Measurements from ENCODE around the gene BCAS3.

Gene BCAS3

DNA sequence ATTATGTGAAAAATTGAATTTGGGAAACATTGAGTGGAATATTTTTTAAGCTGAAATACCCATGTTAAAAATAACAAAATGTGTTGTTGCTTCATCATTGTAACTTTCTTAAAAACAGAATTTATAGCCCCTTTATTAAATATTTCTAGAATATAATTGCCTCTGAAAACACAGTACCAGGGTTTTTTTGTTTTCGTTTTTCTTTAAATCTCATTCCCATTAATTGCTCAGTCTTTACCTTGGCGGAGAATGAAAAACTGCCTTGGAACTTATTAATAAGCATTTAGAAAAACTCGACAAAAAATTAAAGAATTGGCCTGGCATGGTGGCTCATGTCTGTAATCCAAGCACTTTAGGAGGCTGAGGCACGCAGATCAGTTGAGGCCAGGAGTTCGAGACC is 526.8 kb downstream of the BCAS3 start:
- no peak for DNase-seq (ENCODE audit: extremely low spot score)
- ChIA-PET CTCF (no interaction called here), POLR2A (no interaction called here)
- TF ChIP-seq FOXM1 (IDR thresholded peaks at IDR 0.05; ENCODE audit: borderline replicate concordance) (no peak), FOXA1 (IDR thresholded peaks at IDR 0.05) (no peak), BHLHE40 (IDR thresholded peaks at IDR 0.05; ENCODE audit: borderline replicate concordance) (no peak), LEF1 (IDR thresholded peaks at IDR 0.05; ENCODE audit: borderline replicate concordance) (no peak), ZNF384 (IDR thresholded peaks at IDR 0.05) (no peak), HDGF (IDR thresholded peaks at IDR 0.05; ENCODE audit: borderline replicate concordance) (no peak), NFRKB (IDR thresholded peaks at IDR 0.05) (no peak), SP1 (IDR thresholded peaks at IDR 0.05) (no peak), SUZ12 (IDR thresholded peaks at IDR 0.05) (no peak), CTBP1 (IDR thresholded peaks at IDR 0.05; ENCODE audit: borderline replicate concordance) (no peak), L3MBTL2 (conservative IDR thresholded peaks at IDR 0.05) (no peak), ELF4 (IDR thresholded peaks at IDR 0.05) (no peak), ARNT (IDR thresholded peaks at IDR 0.05) (no peak), FOXK2 (IDR thresholded peaks at IDR 0.05) (no peak), TARDBP (IDR thresholded peaks at IDR 0.05) (no peak)
- TF ChIP-seq, protein P1, sequence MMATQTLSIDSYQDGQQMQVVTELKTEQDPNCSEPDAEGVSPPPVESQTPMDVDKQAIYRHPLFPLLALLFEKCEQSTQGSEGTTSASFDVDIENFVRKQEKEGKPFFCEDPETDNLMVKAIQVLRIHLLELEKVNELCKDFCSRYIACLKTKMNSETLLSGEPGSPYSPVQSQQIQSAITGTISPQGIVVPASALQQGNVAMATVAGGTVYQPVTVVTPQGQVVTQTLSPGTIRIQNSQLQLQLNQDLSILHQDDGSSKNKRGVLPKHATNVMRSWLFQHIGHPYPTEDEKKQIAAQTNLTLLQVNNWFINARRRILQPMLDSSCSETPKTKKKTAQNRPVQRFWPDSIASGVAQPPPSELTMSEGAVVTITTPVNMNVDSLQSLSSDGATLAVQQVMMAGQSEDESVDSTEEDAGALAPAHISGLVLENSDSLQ (IDR thresholded peaks at IDR 0.05) = no peak

DNA sequence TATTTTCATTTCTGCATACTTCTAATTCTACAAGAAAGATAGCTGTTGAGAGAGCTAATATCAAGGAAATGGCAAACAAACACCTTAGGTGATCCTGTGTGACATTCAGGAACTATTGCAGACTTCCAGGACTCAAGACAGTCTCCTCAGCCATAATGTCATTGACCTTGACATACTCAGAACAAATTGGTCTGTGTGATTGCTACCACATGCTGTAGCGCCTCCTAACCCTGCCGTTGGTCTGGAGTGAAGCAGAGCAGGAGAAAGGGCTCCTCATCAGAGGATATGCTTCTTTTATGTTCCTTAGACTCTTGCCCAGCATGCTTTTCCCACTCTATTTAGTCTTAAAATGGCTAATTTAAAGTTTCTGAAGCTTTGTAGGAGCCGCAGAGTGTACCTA is 527.8 kb downstream of the BCAS3 start:
- CTCF ChIA-PET = no interaction called here
- TF ChIP-seq CTBP1 (IDR thresholded peaks at IDR 0.05; ENCODE audit: borderline replicate concordance) (no peak), L3MBTL2 (conservative IDR thresholded peaks at IDR 0.05) (no peak), ZNF384 (IDR thresholded peaks at IDR 0.05) (no peak), FOXM1 (IDR thresholded peaks at IDR 0.05; ENCODE audit: borderline replicate concordance) (no peak), SUZ12 (IDR thresholded peaks at IDR 0.05) (no peak), FOXA1 (IDR thresholded peaks at IDR 0.05) (no peak), LEF1 (IDR thresholded peaks at IDR 0.05; ENCODE audit: borderline replicate concordance) (no peak), HDGF (IDR thresholded peaks at IDR 0.05; ENCODE audit: borderline replicate concordance) (no peak), BHLHE40 (IDR thresholded peaks at IDR 0.05; ENCODE audit: borderline replicate concordance) (no peak), SP1 (IDR thresholded peaks at IDR 0.05) (no peak), TARDBP (IDR thresholded peaks at IDR 0.05) (no peak), NFRKB (IDR thresholded peaks at IDR 0.05) (no peak)
- TF ChIP-seq, protein P1 (IDR thresholded peaks at IDR 0.05) = no peak
- no peak for DNase-seq (ENCODE audit: extremely low spot score)
- POLR2A ChIA-PET = no interaction called here

DNA sequence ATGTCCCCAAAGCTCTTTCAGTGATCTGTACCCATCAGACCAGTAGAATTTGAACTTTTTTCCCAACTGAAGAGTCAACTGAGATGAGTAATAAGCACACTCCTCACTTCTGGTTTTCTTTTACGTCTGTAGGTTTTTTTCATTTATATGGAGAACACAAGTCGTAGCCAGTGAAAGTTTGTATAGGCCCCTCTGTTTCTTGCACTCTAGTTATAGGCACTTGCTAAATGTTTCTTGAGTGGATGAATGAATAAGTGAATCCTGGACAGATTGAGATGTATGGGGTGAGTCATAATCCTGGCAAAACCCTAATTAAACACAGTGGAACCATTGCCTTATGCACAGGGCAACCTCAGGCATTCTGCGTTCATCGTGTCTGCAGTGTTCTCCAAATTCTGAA is 528.3 kb downstream of the BCAS3 start:
- CTCF ChIA-PET = no interaction called here
- POLR2A ChIA-PET = no interaction called here
- no peak for DNase-seq (ENCODE audit: extremely low spot score)
- TF ChIP-seq BHLHE40 (IDR thresholded peaks at IDR 0.05; ENCODE audit: borderline replicate concordance) (no peak), LEF1 (IDR thresholded peaks at IDR 0.05; ENCODE audit: borderline replicate concordance) (no peak), L3MBTL2 (conservative IDR thresholded peaks at IDR 0.05) (no peak), SUZ12 (IDR thresholded peaks at IDR 0.05) (no peak), ELF4 (IDR thresholded peaks at IDR 0.05) (no peak), SP1 (IDR thresholded peaks at IDR 0.05) (no peak), ARNT (IDR thresholded peaks at IDR 0.05) (no peak), NFRKB (IDR thresholded peaks at IDR 0.05) (no peak), HDGF (IDR thresholded peaks at IDR 0.05; ENCODE audit: borderline replicate concordance) (no peak), FOXM1 (IDR thresholded peaks at IDR 0.05; ENCODE audit: borderline replicate concordance) (no peak)
- TF ChIP-seq, protein P1 (IDR thresholded peaks at IDR 0.05) = no peak

DNA sequence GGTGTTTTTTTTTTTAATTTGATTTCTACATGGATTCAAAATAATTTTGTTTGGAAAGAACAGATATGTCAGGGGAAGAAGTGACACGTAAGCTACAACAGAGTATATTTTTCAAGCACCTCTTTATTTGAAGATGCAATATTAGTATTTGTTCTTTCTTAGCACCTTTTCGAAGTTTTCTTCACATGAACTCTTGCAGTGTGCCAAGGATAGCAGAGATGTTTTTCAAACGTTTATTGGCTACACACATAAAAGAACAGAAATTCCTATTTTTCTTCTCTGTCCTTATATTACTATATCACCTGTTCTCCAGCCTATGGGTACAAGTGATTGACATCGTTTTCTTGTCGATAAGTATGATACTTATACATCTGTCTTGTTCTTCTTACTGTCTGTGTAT is 529.3 kb downstream of the BCAS3 start:
- POLR2A ChIA-PET = no interaction called here
- CTCF ChIA-PET = no interaction called here
- TF ChIP-seq SUZ12 (IDR thresholded peaks at IDR 0.05) = no peak
- no peak for TF ChIP-seq ELF4 (IDR thresholded peaks at IDR 0.05)
- TF ChIP-seq, protein P1 (IDR thresholded peaks at IDR 0.05) = no peak
- TF ChIP-seq SP1 (IDR thresholded peaks at IDR 0.05) = no peak
- no peak for TF ChIP-seq TARDBP (IDR thresholded peaks at IDR 0.05)
- TF ChIP-seq CTBP1 (IDR thresholded peaks at IDR 0.05; ENCODE audit: borderline replicate concordance) = no peak
- no peak for TF ChIP-seq ARNT (IDR thresholded peaks at IDR 0.05)
- TF ChIP-seq HDGF (IDR thresholded peaks at IDR 0.05; ENCODE audit: borderline replicate concordance) = no peak
- DNase-seq (ENCODE audit: extremely low spot score) = no peak

DNA sequence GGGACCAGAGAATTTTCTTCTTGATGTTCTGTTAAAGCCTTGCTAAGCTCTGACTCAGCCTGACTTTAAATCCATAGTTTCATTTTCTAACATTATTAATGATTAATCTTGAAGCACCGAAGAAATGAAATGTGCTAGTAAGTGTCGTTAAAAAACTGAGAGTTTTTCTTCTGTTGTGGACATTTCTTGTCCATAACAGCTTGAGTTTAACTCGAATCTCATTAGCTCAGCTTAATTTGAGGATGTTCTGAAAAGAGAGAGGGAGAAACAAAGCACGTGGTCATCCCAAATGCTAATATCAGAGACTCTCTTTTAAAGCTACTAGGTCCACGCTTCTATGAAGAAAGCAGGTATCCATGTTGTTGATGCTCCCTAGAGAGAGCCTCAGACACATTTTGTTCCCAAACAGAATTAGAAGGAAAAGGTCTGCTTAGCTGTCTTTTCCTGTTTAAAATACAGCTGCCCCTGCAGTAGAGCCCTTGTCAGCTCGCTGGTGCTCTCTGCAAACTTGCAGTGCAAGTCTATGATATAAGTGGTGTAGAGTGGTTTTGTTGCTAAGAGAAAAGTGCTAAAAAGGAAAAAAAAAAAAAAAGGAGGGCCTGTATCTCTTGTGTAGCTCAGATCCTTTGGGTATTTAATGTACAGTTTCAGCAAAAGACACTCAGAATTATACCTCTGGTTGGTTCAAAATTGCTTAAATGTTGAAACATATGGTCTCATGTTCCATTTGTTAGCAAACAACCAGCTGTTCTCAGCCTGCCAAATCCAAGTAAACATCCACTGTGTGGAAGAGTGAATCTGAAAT is 530.9 kb downstream of the BCAS3 start:
- no peak for DNase-seq (ENCODE audit: extremely low spot score)
- ChIA-PET POLR2A (no interaction called here), CTCF (interaction anchor here (0.6 to 0.7 kb wide), 2 partner anchors 9 to 134 kb away, joined by 3 read pairs; no protein-coding TSS in a partner anchor)
- TF ChIP-seq FOXA1 (IDR thresholded peaks at IDR 0.05) (no peak), HDGF (IDR thresholded peaks at IDR 0.05; ENCODE audit: borderline replicate concordance) (no peak), SUZ12 (IDR thresholded peaks at IDR 0.05) (no peak)

DNA sequence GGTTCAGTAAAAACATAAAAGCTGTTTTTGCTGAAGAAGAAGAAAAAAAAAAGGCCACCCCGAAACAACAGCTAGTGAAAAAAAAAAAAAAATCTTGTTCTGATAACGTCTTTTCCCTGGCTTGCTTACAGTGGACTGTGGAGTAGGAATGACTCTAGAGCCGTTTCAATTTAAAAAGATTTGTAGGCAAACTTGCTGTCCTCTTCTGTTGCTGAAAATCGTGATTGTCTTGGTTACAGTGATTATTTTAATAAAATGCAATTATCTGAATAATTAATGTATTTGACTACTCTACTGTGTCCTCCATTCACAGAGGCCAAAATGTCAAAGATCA is 531.4 kb downstream of the BCAS3 start:
- no peak for DNase-seq (ENCODE audit: extremely low spot score)
- TF ChIP-seq ELF4 (IDR thresholded peaks at IDR 0.05) = no peak
- TF ChIP-seq CTBP1 (IDR thresholded peaks at IDR 0.05; ENCODE audit: borderline replicate concordance) = no peak
- no peak for TF ChIP-seq TARDBP (IDR thresholded peaks at IDR 0.05)
- TF ChIP-seq FOXA1 (IDR thresholded peaks at IDR 0.05) = no peak
- TF ChIP-seq SUZ12 (IDR thresholded peaks at IDR 0.05) = no peak
- no peak for TF ChIP-seq HDGF (IDR thresholded peaks at IDR 0.05; ENCODE audit: borderline replicate concordance)
- TF ChIP-seq SP1 (IDR thresholded peaks at IDR 0.05) = no peak
- TF ChIP-seq FOXK2 (IDR thresholded peaks at IDR 0.05) = no peak
- TF ChIP-seq NFRKB (IDR thresholded peaks at IDR 0.05) = no peak
- ChIA-PET POLR2A (no interaction called here), CTCF (interaction anchor here (0.6 kb wide), 1 partner anchor 9 kb away, joined by 3 read pairs; no protein-coding TSS in a partner anchor)
